CD4-positive, alpha-beta memory T cell (primary cell): ENCODE measurements around the gene VTCN1. TPM values are rescaled to one million over a fixed set of nuclear protein-coding genes. Genes with fewer than 3 reads are reported as not detected.

Experiments used
- CTCF ChIA-PET: fragments of 350-600 bp; sonication (Branson Sonifier 250); formaldehyde crosslinking; loops from one replicate; lab custom pipeline; 2021; ENCODE audit warnings: inconsistent platforms; ENCODE audit not compliant: partially characterized antibody; lab: Charles Lee
- POLR2A ChIA-PET: fragments of 350-600 bp; sonication (Branson Sonifier 250); formaldehyde crosslinking; loops from one replicate; lab custom pipeline; 2021; ENCODE audit not compliant: partially characterized antibody; lab: Charles Lee
- DNase-seq, 5 donors: peaks; one replicate each; pipeline versions ENCODE4 v3.0.0 to v3.0.0-alpha.2; 2020 to 2022; ENCODE audit warnings: mixed read lengths in 1 of 5
- H3K27ac ChIP-seq: one replicate; pipeline ENCODE4 v1.7.0; 2013; ENCODE audit warnings: low read depth, low read length
- H3K27me3 ChIP-seq: 2 replicates; pipeline ENCODE4 v1.7.0; 2013; ENCODE audit warnings: mild to moderate bottlenecking, low read length, moderate library complexity; ENCODE audit not compliant: insufficient read depth
- H3K36me3 ChIP-seq: 2 replicates; pipeline ENCODE4 v1.7.0; 2013; ENCODE audit warnings: mild to moderate bottlenecking, low read length, moderate library complexity; ENCODE audit not compliant: insufficient read depth
- H3K4me1 ChIP-seq: 2 replicates; pipeline ENCODE4 v1.7.0; 2013; ENCODE audit warnings: mild to moderate bottlenecking, low read length, moderate library complexity; ENCODE audit not compliant: insufficient read depth
- H3K4me3 ChIP-seq, 2 donors: one replicate each; pipeline ENCODE4 v1.7.0; 2013; ENCODE audit warnings: low read length in 2 of 2, mild to moderate bottlenecking in 1 of 2
- H3K9me3 ChIP-seq, 2 donors: one replicate each; pipeline ENCODE4 v1.7.0; 2013; ENCODE audit warnings: low read length in 2 of 2, control low read depth in 1 of 2; ENCODE audit not compliant: control insufficient read depth in 1 of 2
- H3K27ac Mint-ChIP-seq, 7 donors: one replicate each; pipeline ENCODE4 v1.8.0; 2020 to 2021; ENCODE audit warnings: mixed read lengths in 7 of 7, mild to moderate bottlenecking in 6 of 7, inconsistent platforms in 3 of 7, moderate library complexity in 3 of 7
- H3K27me3 Mint-ChIP-seq, 2 donors: one replicate each; pipeline ENCODE4 v1.8.0; 2020 to 2021; ENCODE audit warnings: mixed read lengths in 2 of 2
- H3K36me3 Mint-ChIP-seq, 2 donors: one replicate each; pipeline ENCODE4 v1.8.0; 2020 to 2021; ENCODE audit warnings: mixed read lengths in 2 of 2, inconsistent platforms in 1 of 2, mild to moderate bottlenecking in 1 of 2
- H3K4me1 Mint-ChIP-seq, 4 donors: one replicate each; pipeline ENCODE4 v1.8.0; 2020 to 2021; ENCODE audit warnings: mixed read lengths in 4 of 4, mild to moderate bottlenecking in 1 of 4
- H3K4me3 Mint-ChIP-seq, 8 donors: one replicate each; pipeline ENCODE4 v1.8.0; 2020 to 2021; ENCODE audit warnings: mixed read lengths in 8 of 8, mild to moderate bottlenecking in 7 of 8, moderate library complexity in 6 of 8, inconsistent platforms in 3 of 8
- H3K9me3 Mint-ChIP-seq, 8 donors: one replicate each; pipeline ENCODE4 v1.8.0; 2020 to 2021; ENCODE audit warnings: mixed read lengths in 8 of 8, mild to moderate bottlenecking in 5 of 8, inconsistent platforms in 3 of 8, moderate library complexity in 1 of 8
- intact Hi-C: fragments of 100-400 bp; cut with micrococcal nuclease; formaldehyde crosslinking; loops from one replicate; pipeline ENCODE4 v1.15.1; 2023
- polyA plus RNA-seq, 2 donors: library from polyadenylated mRNA; unstranded; fragments of 300-500 nt; fragmentation: Illumina TruSeq; gene quantifications; one replicate each; pipeline ENCODE4 v1.2.3, GENCODE V29; 2021
- total RNA-seq, 2 experiments: library from RNA; stranded (reverse); gene quantifications; one replicate each; pipeline ENCODE4 v1.2.3, GENCODE V29; 2021

VTCN1 gene
- total and polyA plus RNA-seq, 4 experiments from 2014 or later = not detected

GRCh38 chr1:117188816-117189437 is 21.8 kb downstream of the VTCN1 start:
- H3K27me3 Mint-ChIP-seq = peaks cover 3% of the 10 kb centered on the region in 2 donors
- no peak overlapping the region for H3K27ac Mint-ChIP-seq
- no peaks in the 10 kb centered on the region for H3K4me1 Mint-ChIP-seq
- no peaks in the 10 kb centered on the region for H3K36me3 Mint-ChIP-seq
- no peak overlapping the region for H3K4me3 ChIP-seq
- no peak for DNase-seq
- H3K27me3 ChIP-seq = no peaks in the 10 kb centered on the region
- CTCF ChIA-PET = no interaction called here
- no peak overlapping the region for H3K4me3 Mint-ChIP-seq
- H3K27ac ChIP-seq = no peak overlapping the region
- H3K9me3 Mint-ChIP-seq = peaks cover 0 to 17% (median 10%) of the 10 kb centered on the region in 8 donors
- no peaks in the 10 kb centered on the region for H3K4me1 ChIP-seq
- POLR2A ChIA-PET = no interaction called here
- intact Hi-C loops = no loop called here
- no peaks in the 10 kb centered on the region for H3K36me3 ChIP-seq
- H3K9me3 ChIP-seq = no peaks in the 10 kb centered on the region

- no peak overlapping the region for H3K27ac ChIP-seq
- CTCF ChIA-PET = no interaction called here
- no peaks in the 10 kb centered on the region for H3K36me3 ChIP-seq
- H3K27ac Mint-ChIP-seq = no peak overlapping the region
- no peaks in the 10 kb centered on the region for H3K36me3 Mint-ChIP-seq
- H3K27me3 Mint-ChIP-seq = peaks cover 3% of the 10 kb centered on the region in 2 donors
- DNase-seq = no peak
- no peaks in the 10 kb centered on the region for H3K27me3 ChIP-seq
- intact Hi-C loops = no loop called here
- no peak overlapping the region for H3K4me3 ChIP-seq
- H3K4me3 Mint-ChIP-seq = no peak overlapping the region
- no peaks in the 10 kb centered on the region for H3K4me1 ChIP-seq
- peaks cover 0 to 17% (median 10%) of the 10 kb centered on the region in 8 donors for H3K9me3 Mint-ChIP-seq
- POLR2A ChIA-PET = no interaction called here
- H3K4me1 Mint-ChIP-seq = no peaks in the 10 kb centered on the region
- no peaks in the 10 kb centered on the region for H3K9me3 ChIP-seq
Measured at GRCh38 chr1:117188170-117188815, 22.4 kb downstream of the VTCN1 start.

GRCh38 chr1:117183112-117183511 is 27.6 kb downstream of the VTCN1 start:
- Histone ChIP-seq H3K27me3 (no peaks in the 10 kb centered on the region), H3K27ac (no peak overlapping the region), H3K9me3 (no peaks in the 10 kb centered on the region), H3K4me3 (no peak overlapping the region), H3K36me3 (no peaks in the 10 kb centered on the region), H3K4me1 (no peaks in the 10 kb centered on the region)
- DNase-seq = no peak
- no peaks in the 10 kb centered on the region for H3K9me3 Mint-ChIP-seq
- H3K27me3 Mint-ChIP-seq = peaks cover 2 to 3% of the 10 kb centered on the region in 2 donors
- H3K36me3 Mint-ChIP-seq = no peaks in the 10 kb centered on the region
- ChIA-PET CTCF (no interaction called here), POLR2A (no interaction called here)
- intact Hi-C loops = no loop called here
- no peaks in the 10 kb centered on the region for H3K4me1 Mint-ChIP-seq
- no peak overlapping the region for H3K4me3 Mint-ChIP-seq
- no peak overlapping the region for H3K27ac Mint-ChIP-seq

DNA sequence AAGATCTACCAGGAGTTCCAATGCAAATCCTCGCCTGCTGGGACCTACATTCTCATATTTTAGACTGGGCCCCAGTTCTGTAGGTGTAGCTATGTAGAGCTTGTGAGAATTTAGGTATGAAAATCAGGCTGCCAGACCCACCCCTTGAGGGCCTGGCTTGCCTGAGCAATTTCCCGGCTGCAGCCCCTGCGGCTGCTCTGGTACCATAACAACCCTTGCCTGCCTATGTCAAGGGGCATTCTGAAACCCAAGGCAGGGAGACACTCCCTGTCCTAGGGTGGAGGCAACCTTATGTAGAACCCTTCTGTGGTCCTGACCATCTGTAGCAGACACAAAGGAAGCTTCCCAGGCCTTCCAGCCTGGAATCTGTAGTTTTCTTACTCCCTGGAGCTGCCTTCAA is 28.4 kb downstream of the VTCN1 start:
- DNase-seq = no peak
- Mint-ChIP-seq H3K9me3 (no peaks in the 10 kb centered on the region), H3K4me3 (no peak overlapping the region), H3K36me3 (no peaks in the 10 kb centered on the region), H3K27me3 (peaks cover 1 to 2% of the 10 kb centered on the region in 2 donors), H3K4me1 (no peaks in the 10 kb centered on the region), H3K27ac (no peak overlapping the region)
- ChIA-PET POLR2A (no interaction called here), CTCF (no interaction called here)
- Histone ChIP-seq H3K9me3 (no peaks in the 10 kb centered on the region), H3K4me3 (no peak overlapping the region), H3K27me3 (no peaks in the 10 kb centered on the region), H3K4me1 (no peaks in the 10 kb centered on the region), H3K36me3 (no peaks in the 10 kb centered on the region), H3K27ac (no peak overlapping the region)
- intact Hi-C loops = no loop called here

- no peaks in the 10 kb centered on the region for H3K27me3 ChIP-seq
- Mint-ChIP-seq H3K4me3 (no peak overlapping the region), H3K9me3 (no peaks in the 10 kb centered on the region), H3K4me1 (no peaks in the 10 kb centered on the region), H3K27me3 (peaks cover 0 to 1% of the 10 kb centered on the region in 2 donors), H3K27ac (no peak overlapping the region), H3K36me3 (no peaks in the 10 kb centered on the region)
- ChIA-PET CTCF (interaction anchor here (0.7 kb wide), 1 partner anchor 23 kb away, joined by 3 read pairs; no protein-coding TSS in a partner anchor), POLR2A (no interaction called here)
- H3K4me3 ChIP-seq = no peak overlapping the region
- no peak for DNase-seq
- intact Hi-C loops = no loop called here
- no peak overlapping the region for H3K27ac ChIP-seq
- H3K36me3 ChIP-seq = no peaks in the 10 kb centered on the region
- H3K9me3 ChIP-seq = no peaks in the 10 kb centered on the region
- H3K4me1 ChIP-seq = no peaks in the 10 kb centered on the region
Measured at GRCh38 chr1:117181630-117182041, 29.1 kb downstream of the VTCN1 start.

DNA sequence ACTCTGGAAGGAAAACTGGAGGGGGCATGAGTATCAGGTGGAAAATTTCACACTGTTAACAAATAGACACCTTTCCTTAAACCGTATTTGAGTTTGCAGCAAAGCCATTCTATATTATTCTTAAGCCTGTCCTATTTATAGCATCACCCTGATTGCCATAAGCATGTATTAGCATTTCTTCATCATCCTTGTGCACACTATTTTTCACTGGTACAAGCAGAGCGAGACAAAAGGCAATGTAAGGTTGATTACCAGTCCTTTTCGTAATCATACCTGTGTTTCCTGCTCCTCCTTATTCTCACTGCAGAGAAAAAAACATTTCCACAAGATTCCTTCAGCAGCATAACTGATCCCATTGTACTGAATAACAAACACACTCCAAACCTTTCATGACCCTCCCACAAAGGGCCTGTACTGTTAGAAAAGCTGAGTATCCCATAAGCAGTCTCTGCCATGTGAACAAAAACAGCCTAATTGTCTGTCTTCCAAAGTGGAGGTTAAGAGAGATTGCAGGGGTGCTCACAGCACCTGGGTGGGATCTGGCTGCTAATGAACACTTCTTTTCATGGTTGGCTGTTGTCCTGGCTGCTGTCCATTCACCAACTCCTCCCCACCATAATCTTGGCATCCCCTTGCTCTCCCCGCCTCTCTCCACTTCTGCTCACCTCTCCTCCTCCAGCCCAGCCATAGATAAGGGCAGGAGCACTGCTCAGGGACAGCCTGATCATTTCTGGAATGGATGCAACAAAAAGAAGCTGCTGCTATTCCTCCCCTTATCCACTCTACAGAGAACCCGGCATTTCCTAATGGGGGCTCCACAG is 30.4 kb downstream of the VTCN1 start:
- intact Hi-C loops = no loop called here
- Mint-ChIP-seq H3K36me3 (no peaks in the 10 kb centered on the region), H3K27ac (no peak overlapping the region), H3K4me3 (no peak overlapping the region), H3K4me1 (no peaks in the 10 kb centered on the region), H3K27me3 (no peaks in the 10 kb centered on the region), H3K9me3 (no peaks in the 10 kb centered on the region)
- DNase-seq = no peak
- no peak overlapping the region for H3K27ac ChIP-seq
- no peaks in the 10 kb centered on the region for H3K4me1 ChIP-seq
- no peaks in the 10 kb centered on the region for H3K27me3 ChIP-seq
- POLR2A ChIA-PET = no interaction called here
- no peaks in the 10 kb centered on the region for H3K9me3 ChIP-seq
- no peaks in the 10 kb centered on the region for H3K36me3 ChIP-seq
- no peak overlapping the region for H3K4me3 ChIP-seq
- CTCF ChIA-PET = no interaction called here

DNA sequence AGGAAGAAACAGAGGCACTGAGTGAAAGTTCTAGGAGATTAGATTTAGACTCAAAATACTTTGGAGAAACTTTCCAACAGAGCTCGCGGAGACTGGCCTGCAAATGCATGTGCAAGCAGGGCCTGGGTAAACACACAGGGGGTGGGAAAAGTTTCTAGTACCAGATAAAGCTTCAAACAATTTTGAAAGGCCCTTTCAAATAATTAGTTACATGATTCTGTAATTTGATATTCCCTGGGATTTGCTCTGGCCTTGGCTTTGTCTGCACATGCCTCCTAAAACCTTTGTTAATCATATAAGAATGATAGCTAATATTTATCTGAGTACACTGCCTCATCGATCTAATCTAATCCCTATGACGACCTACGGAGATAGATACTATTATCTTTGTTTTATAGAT is 31.3 kb downstream of the VTCN1 start:
- no peak for DNase-seq
- intact Hi-C loops = no loop called here
- Histone ChIP-seq H3K27me3 (no peaks in the 10 kb centered on the region), H3K36me3 (no peaks in the 10 kb centered on the region), H3K27ac (no peak overlapping the region), H3K4me1 (no peaks in the 10 kb centered on the region), H3K4me3 (no peak overlapping the region), H3K9me3 (no peaks in the 10 kb centered on the region)
- ChIA-PET CTCF (no interaction called here), POLR2A (no interaction called here)
- Mint-ChIP-seq H3K27ac (no peak overlapping the region), H3K4me3 (no peak overlapping the region), H3K27me3 (no peaks in the 10 kb centered on the region), H3K36me3 (no peaks in the 10 kb centered on the region), H3K4me1 (no peaks in the 10 kb centered on the region), H3K9me3 (no peaks in the 10 kb centered on the region)
